Activated CD8-positive, alpha-beta memory T cell treated with anti-CD3 and anti-CD28 coated beads for 4 hours (primary cell): Measurements from ENCODE around the gene PDE6H.

Experiments
- DNase-seq, 2 donors: peaks; one replicate each; pipeline ENCODE4 v3.0.0-alpha.2; 2020; ENCODE audit warnings: low read depth in 2 of 2

PDE6H gene

GRCh38 chr12:15001733-15002382, 29.0 kb downstream of the PDE6H start:
- DNase-seq, result no peak

GRCh38 chr12:15004421-15004820, 31.6 kb downstream of the PDE6H start:
- DNase-seq, result no peak

GRCh38 chr12:15005064-15005463, 32.2 kb downstream of the PDE6H start:
- no peak for DNase-seq

DNA sequence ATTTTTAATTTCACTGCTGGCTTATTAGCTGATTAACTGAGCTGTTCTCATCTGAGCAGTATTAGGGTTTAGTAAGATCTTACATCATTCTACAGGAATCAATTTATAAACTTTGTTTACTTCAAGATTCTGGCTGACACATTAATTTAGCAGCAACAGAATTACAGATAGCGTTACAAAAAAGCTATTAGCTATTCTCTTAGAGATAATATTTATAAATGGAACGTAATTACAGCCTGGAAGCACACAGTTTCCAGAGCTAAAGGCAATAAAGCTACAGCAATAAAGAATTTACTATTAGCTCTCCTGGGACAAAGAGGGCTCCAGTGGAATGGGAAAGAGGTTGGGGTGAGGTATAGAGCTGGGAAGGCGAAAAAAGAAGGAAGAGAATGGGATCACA, 34.7 kb downstream of the PDE6H start:
- no peak for DNase-seq

GRCh38 chr12:15011162-15011561, 38.3 kb downstream of the PDE6H start:
- DNase-seq, result no peak

GRCh38 chr12:15013634-15014179, 40.9 kb downstream of the PDE6H start:
- DNase-seq, result no peak

- DNase-seq, result no peak
Measured at GRCh38 chr12:15014708-15015107, 41.9 kb downstream of the PDE6H start.

DNA sequence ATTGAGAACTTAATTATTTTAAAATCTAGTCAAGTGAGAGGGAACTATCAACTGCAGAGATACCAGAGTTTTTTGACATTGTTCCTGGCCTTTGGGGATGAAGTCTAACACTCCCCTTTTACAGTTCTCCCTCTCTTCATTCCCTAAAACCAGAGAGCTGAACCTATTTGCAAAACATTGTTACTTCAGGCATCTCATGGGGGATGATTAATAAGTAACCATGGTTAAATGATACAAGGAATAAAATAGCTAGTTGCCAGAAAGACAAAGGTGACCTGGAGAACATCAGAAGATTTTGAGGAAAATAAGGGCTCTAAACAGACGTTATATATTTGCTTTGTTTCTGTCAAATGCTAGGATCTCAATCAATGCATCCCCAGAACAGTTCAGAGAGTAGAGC, 42.3 kb downstream of the PDE6H start:
- no peak for DNase-seq

DNA sequence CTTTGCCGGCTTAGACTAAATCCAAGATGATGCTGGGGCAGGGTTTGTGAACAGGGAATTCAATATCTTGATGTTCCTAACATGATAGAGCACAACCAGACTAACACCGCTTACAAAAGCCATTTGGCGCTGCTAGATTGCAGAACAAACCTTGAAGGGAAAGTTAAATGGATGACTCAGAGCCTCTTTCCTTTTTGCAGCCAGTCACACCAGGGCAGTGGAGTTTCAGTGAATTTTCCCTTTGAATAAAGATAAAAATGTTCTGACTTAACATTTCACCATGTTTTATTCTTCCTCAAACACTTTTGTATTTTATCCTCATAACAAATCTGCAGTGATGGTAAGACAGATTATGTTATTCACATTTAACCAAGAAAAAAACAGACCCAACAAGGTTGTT, 47.3 kb downstream of the PDE6H start:
- no peak for DNase-seq
